Liver (tissue), 9 donors: ENCODE data around the gene CST3. TPM values are rescaled to one million over a fixed set of nuclear protein-coding genes. Genes with fewer than 3 reads are reported as not detected.

Source experiments
- DNase-seq: peaks from one replicate; pipeline ENCODE4 v3.0.0-alpha.2; 2017; ENCODE audit warnings: low spot score
- H3K27ac ChIP-seq, 2 donors: one replicate each; pipeline ENCODE4 v1.7.0; 2013; ENCODE audit warnings: inconsistent platforms in 2 of 2, low read length in 2 of 2, control low read depth in 1 of 2, low read depth in 1 of 2, mild to moderate bottlenecking in 1 of 2
- H3K27me3 ChIP-seq, 4 donors: one replicate each; pipeline versions ENCODE4 v1.6.1 to v1.7.0; 2013; ENCODE audit warnings: low read length in 3 of 4, inconsistent platforms in 1 of 4, mild to moderate bottlenecking in 1 of 4, moderate library complexity in 1 of 4; ENCODE audit not compliant: control insufficient read depth in 4 of 4, insufficient read depth in 4 of 4
- H3K36me3 ChIP-seq, 4 donors: one replicate each; pipeline versions ENCODE4 v1.6.1 to v1.7.0; 2013; ENCODE audit warnings: low read length in 3 of 4, mild to moderate bottlenecking in 3 of 4, low read depth in 1 of 4, moderate library complexity in 1 of 4; ENCODE audit not compliant: control insufficient read depth in 4 of 4, insufficient read depth in 3 of 4
- H3K4me1 ChIP-seq, 4 donors: one replicate each; pipeline versions ENCODE4 v1.6.1 to v1.7.0; 2013; ENCODE audit warnings: low read length in 3 of 4, mild to moderate bottlenecking in 3 of 4, moderate library complexity in 1 of 4; ENCODE audit not compliant: control insufficient read depth in 4 of 4, insufficient read depth in 4 of 4
- H3K4me3 ChIP-seq, 3 donors: one replicate each; pipeline versions ENCODE4 v1.6.1 to v1.7.0; 2013; ENCODE audit warnings: low read length in 3 of 3, control low read depth in 1 of 3, low read depth in 1 of 3, mild to moderate bottlenecking in 1 of 3
- H3K9ac ChIP-seq, 2 donors: one replicate each; pipeline ENCODE4 v1.7.0; 2013; ENCODE audit warnings: low read length in 2 of 2, mild to moderate bottlenecking in 2 of 2, moderate library complexity in 2 of 2, control low read depth in 1 of 2, low read depth in 1 of 2
- H3K9me3 ChIP-seq, 4 donors: one replicate each; pipeline versions ENCODE4 v1.6.1 to v1.7.0; 2013; ENCODE audit warnings: low read length in 3 of 4; ENCODE audit not compliant: control insufficient read depth in 4 of 4
- EGR1 ChIP-seq, 2 donors: IDR thresholded peaks; 2 replicates each; pipeline ENCODE4 v1.6.1; 2016 to 2018; ENCODE audit warnings: antibody characterized with exemption in 2 of 2, low read depth in 2 of 2
- FOXA1 ChIP-seq: IDR thresholded peaks from 2 replicates; pipeline ENCODE4 v1.6.1; 2016; ENCODE audit warnings: antibody characterized with exemption
- FOXA2 ChIP-seq: IDR thresholded peaks from 2 replicates; pipeline ENCODE4 v1.6.1; 2016; ENCODE audit warnings: antibody characterized with exemption
- GABPA ChIP-seq, 2 donors: IDR thresholded peaks in 1 of 2; conservative IDR thresholded peaks in 1 of 2; 2 replicates each; pipeline ENCODE4 v1.6.1; 2016; ENCODE audit warnings: antibody characterized with exemption in 2 of 2, mild to moderate bottlenecking in 1 of 2, moderate library complexity in 1 of 2
- HNF4A ChIP-seq, 2 donors: conservative IDR thresholded peaks; 2 replicates each; pipeline ENCODE4 v1.6.1; 2016; ENCODE audit warnings: antibody characterized with exemption in 2 of 2, mild to moderate bottlenecking in 2 of 2
- HNF4G ChIP-seq: IDR thresholded peaks from 2 replicates; pipeline ENCODE4 v1.6.1; 2016; ENCODE audit warnings: antibody characterized with exemption
- JUND ChIP-seq, 2 donors: IDR thresholded peaks; 2 replicates each; pipeline ENCODE4 v1.6.1; 2016; ENCODE audit warnings: antibody characterized with exemption in 2 of 2
- NR2F2 ChIP-seq: IDR thresholded peaks from 2 replicates; pipeline ENCODE4 v1.6.1; 2016; ENCODE audit warnings: antibody characterized with exemption
- RAD21 ChIP-seq, 2 donors: IDR thresholded peaks; 2 replicates each; pipeline ENCODE4 v1.6.1; 2016; ENCODE audit warnings: antibody characterized with exemption in 2 of 2, mild to moderate bottlenecking in 2 of 2
- RXRA ChIP-seq, 2 donors: IDR thresholded peaks; 2 replicates each; pipeline ENCODE4 v1.6.1; 2017 to 2018; ENCODE audit warnings: antibody characterized with exemption in 2 of 2, mild to moderate bottlenecking in 1 of 2
- SP1 ChIP-seq: IDR thresholded peaks from 2 replicates; pipeline ENCODE4 v1.6.1; 2018; ENCODE audit warnings: antibody characterized with exemption, mild to moderate bottlenecking
- TAF1 ChIP-seq: conservative IDR thresholded peaks from 2 replicates; pipeline ENCODE4 v1.6.1; 2016; ENCODE audit warnings: antibody characterized with exemption, mild to moderate bottlenecking
- YY1 ChIP-seq: IDR thresholded peaks from 2 replicates; pipeline ENCODE4 v1.6.1; 2016; ENCODE audit warnings: antibody characterized with exemption, mild to moderate bottlenecking
- WGBS: extraction: QIAGEN DNeasy Blood & Tissue Kit; methylation state at CpG from one replicate; pipeline ENCODE4 v1.1.7; 2013; 5-methylcytosine and 5-hydroxymethylcytosine counted together
- polyA plus RNA-seq, 2 donors: library from polyadenylated mRNA; stranded (reverse) in 1 of 2; unstranded in 1 of 2; fragments of 200-250 nt in 1 of 2; fragments of >200 nt in 1 of 2; fragmentation: Nextera tagmentation in 1 of 2; extraction: Ambion mirVana in 1 of 2; gene quantifications; one replicate each; pipeline versions ENCODE4 v1.2.1 to v1.2.3, GENCODE V29; 2013 to 2015
- total RNA-seq, 2 donors: library from RNA; depleted of rRNA; stranded (reverse); fragments of >200 nt; gene quantifications; one replicate each; pipeline ENCODE4 v1.2.3, GENCODE V29; 2014
- TF ChIP-seq, protein P1 (sequence below): IDR thresholded peaks from 2 replicates; pipeline ENCODE4 v1.6.1; 2016; ENCODE audit warnings: antibody characterized with exemption
- TF ChIP-seq, protein P2 (sequence below): IDR thresholded peaks from 2 replicates; pipeline ENCODE4 v1.6.1; 2016; ENCODE audit warnings: antibody characterized with exemption, mild to moderate bottlenecking
- TF ChIP-seq, protein P3 (sequence below): IDR thresholded peaks from 2 replicates; pipeline ENCODE4 v1.6.1; 2016; ENCODE audit warnings: antibody characterized with exemption
- TF ChIP-seq, protein P4 (sequence below): fragments of 150-350 bp; IDR thresholded peaks from 2 replicates; pipeline ENCODE4 v1.5.1; 2017; ENCODE audit warnings: improper control_type of control experiment, low read depth, low read length; ENCODE audit not compliant: missing input control
- TF ChIP-seq, protein P5 (sequence below): IDR thresholded peaks from 2 replicates; pipeline ENCODE4 v1.6.1; 2016; ENCODE audit warnings: antibody characterized with exemption
- donor health status: healthy.
- donor health status: healthy.
- donor health status: healthy.
- donor health status: healthy.
- donor health status: healthy.

The CST3 gene
- total and polyA plus RNA-seq, 4 donors = 153 to 1,712 (median 513) TPM

DNA sequence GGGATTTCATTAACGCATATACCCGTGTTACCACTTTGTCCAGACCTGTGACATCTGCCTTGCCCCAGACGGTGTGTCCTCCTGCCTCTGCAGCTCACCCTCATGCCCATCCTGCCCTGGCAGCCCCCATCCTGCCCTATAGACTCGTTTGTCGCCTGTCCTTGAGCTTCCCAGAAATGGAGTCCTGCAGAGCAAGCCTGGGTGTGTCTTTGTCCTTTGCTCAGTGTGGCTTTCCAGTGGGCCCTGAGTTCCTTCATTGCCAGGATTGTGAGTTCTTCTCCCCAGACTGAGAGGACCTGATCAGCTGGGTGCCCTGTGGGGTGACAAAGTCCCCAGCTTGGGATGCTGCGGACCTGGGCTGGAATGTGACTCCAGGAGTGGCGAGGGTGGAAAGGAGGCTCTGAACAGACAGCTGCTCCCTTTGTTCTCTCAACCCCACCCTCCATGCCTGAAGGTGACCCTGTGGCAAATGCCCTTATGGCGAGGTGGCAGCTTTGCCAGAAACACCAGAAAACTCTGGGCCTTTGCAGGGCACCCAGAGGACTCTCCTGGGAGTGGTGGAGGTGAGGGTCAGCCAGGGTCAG, 2.4 kb upstream of the CST3 start:
- Histone ChIP-seq H3K9me3 (no peaks in the 10 kb centered on the region), H3K4me1 (peaks cover 7 to 22% (median 13%) of the 10 kb centered on the region in 4 donors), H3K27me3 (no peaks in the 10 kb centered on the region), H3K27ac (no peak overlapping the region), H3K9ac (no peak overlapping the region), H3K4me3 (no peak overlapping the region), H3K36me3 (no peaks in the 10 kb centered on the region)
- TF ChIP-seq HNF4A (conservative IDR thresholded peaks at IDR 0.05) (no peak), YY1 (no peak), FOXA2 (no peak), EGR1 (IDR thresholded peaks at IDR 0.05; ENCODE audit: low read depth in 2 of 2) (no peak), RXRA (IDR thresholded peaks at IDR 0.05) (no peak), NR2F2 (no peak), JUND (IDR thresholded peaks at IDR 0.05) (no peak), RAD21 (IDR thresholded peaks at IDR 0.05) (no peak), GABPA (IDR thresholded peaks at IDR 0.05 in 1 of 2, conservative IDR thresholded peaks at IDR 0.05 in 1 of 2) (no peak), FOXA1 (no peak), TAF1 (no peak), HNF4G (no peak), SP1 (no peak)
- TF ChIP-seq, protein P1, sequence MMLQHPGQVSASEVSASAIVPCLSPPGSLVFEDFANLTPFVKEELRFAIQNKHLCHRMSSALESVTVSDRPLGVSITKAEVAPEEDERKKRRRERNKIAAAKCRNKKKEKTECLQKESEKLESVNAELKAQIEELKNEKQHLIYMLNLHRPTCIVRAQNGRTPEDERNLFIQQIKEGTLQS = no peak
- TF ChIP-seq, protein P2, sequence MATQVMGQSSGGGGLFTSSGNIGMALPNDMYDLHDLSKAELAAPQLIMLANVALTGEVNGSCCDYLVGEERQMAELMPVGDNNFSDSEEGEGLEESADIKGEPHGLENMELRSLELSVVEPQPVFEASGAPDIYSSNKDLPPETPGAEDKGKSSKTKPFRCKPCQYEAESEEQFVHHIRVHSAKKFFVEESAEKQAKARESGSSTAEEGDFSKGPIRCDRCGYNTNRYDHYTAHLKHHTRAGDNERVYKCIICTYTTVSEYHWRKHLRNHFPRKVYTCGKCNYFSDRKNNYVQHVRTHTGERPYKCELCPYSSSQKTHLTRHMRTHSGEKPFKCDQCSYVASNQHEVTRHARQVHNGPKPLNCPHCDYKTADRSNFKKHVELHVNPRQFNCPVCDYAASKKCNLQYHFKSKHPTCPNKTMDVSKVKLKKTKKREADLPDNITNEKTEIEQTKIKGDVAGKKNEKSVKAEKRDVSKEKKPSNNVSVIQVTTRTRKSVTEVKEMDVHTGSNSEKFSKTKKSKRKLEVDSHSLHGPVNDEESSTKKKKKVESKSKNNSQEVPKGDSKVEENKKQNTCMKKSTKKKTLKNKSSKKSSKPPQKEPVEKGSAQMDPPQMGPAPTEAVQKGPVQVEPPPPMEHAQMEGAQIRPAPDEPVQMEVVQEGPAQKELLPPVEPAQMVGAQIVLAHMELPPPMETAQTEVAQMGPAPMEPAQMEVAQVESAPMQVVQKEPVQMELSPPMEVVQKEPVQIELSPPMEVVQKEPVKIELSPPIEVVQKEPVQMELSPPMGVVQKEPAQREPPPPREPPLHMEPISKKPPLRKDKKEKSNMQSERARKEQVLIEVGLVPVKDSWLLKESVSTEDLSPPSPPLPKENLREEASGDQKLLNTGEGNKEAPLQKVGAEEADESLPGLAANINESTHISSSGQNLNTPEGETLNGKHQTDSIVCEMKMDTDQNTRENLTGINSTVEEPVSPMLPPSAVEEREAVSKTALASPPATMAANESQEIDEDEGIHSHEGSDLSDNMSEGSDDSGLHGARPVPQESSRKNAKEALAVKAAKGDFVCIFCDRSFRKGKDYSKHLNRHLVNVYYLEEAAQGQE = no peak
- TF ChIP-seq, protein P3, sequence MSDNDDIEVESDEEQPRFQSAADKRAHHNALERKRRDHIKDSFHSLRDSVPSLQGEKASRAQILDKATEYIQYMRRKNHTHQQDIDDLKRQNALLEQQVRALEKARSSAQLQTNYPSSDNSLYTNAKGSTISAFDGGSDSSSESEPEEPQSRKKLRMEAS = no peak
- TF ChIP-seq, protein P4, sequence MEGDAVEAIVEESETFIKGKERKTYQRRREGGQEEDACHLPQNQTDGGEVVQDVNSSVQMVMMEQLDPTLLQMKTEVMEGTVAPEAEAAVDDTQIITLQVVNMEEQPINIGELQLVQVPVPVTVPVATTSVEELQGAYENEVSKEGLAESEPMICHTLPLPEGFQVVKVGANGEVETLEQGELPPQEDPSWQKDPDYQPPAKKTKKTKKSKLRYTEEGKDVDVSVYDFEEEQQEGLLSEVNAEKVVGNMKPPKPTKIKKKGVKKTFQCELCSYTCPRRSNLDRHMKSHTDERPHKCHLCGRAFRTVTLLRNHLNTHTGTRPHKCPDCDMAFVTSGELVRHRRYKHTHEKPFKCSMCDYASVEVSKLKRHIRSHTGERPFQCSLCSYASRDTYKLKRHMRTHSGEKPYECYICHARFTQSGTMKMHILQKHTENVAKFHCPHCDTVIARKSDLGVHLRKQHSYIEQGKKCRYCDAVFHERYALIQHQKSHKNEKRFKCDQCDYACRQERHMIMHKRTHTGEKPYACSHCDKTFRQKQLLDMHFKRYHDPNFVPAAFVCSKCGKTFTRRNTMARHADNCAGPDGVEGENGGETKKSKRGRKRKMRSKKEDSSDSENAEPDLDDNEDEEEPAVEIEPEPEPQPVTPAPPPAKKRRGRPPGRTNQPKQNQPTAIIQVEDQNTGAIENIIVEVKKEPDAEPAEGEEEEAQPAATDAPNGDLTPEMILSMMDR = no peak
- TF ChIP-seq, protein P5, sequence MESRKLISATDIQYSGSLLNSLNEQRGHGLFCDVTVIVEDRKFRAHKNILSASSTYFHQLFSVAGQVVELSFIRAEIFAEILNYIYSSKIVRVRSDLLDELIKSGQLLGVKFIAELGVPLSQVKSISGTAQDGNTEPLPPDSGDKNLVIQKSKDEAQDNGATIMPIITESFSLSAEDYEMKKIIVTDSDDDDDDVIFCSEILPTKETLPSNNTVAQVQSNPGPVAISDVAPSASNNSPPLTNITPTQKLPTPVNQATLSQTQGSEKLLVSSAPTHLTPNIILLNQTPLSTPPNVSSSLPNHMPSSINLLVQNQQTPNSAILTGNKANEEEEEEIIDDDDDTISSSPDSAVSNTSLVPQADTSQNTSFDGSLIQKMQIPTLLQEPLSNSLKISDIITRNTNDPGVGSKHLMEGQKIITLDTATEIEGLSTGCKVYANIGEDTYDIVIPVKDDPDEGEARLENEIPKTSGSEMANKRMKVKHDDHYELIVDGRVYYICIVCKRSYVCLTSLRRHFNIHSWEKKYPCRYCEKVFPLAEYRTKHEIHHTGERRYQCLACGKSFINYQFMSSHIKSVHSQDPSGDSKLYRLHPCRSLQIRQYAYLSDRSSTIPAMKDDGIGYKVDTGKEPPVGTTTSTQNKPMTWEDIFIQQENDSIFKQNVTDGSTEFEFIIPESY = no peak
- DNase-seq = no peak
- 88% methylated on average over 8 of the region's 8 CpGs for WGBS
